ENCODE data around the gene ZNF700. TPM values are rescaled to one million over a fixed set of nuclear protein-coding genes. Genes with fewer than 3 reads are reported as not detected.
"Not testable (repeated sequence)": the region's sequence is repeated elsewhere in the genome, so short reads cannot be mapped to it uniquely, and the experiment has no call there.

Gene ZNF700
- polyA plus RNA-seq, 1 donor = 22.7 TPM

DNA sequence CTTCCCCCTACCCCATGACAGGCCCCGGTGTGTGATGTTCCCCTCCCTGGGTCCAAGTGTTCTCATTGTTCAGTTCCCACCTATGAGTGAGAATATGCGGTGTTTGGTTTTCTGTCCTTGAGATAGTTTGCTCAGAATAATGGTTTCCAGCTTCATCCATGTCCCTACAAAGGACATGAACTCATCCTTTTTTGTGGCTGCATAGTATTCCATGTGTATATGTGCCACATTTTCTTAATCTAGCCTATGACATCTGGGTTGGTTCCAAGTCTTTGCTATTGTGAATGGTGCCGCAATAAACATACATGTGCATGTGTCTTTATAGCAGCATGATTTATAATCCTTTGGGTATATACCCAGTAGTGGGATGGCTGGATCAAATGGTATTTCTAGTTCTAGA, 13.5 kb downstream of the ZNF700 start:
- not testable (repeated sequence) for H3K4me1 ChIP-seq (ENCODE audit: control insufficient read depth, insufficient read depth, low read length); DNase-seq; H3K4me3 ChIP-seq (ENCODE audit: low read length); H3K27me3 ChIP-seq (ENCODE audit: control insufficient read depth, insufficient read depth, low read length); H3K27ac ChIP-seq (ENCODE audit: low read length)
- H3K9me3 ChIP-seq (ENCODE audit: control insufficient read depth, low read depth, low read length) = peaks cover 58% of the 10 kb centered on the region
- peaks cover 14% of the 10 kb centered on the region for H3K36me3 ChIP-seq (ENCODE audit: control insufficient read depth, insufficient read depth, low read length)
- no CpG with 5 or more reads among the region's 3 CpGs for WGBS (ENCODE audit: insufficient coverage, low lambda C conversion rate)

DNA sequence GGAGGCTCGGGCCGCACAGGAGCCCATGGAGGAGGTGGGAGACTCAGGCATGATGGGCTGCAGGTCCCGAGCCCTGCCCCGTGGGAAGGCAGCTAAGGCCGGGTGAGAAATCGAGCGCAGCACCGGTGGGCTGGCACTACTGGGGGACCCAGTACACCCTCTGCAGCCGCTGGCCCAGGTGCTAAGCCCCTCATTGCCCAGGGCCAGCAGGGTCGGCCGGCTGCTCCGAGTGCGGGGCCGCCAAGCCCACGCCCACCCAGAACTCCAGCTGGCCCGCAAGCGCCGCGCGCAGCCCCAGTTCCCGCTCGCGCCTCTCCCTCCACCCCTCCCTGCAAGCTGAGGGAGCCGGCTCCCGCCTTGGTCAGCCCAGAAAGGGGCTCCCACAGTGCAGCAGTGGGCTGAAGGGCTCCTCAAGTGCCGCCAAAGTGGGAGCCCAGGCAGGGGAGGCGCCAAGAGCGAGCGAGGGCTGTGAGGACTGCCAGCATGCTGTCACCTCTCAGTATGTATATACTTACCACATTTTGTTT, 16.5 kb downstream of the ZNF700 start:
- not testable (repeated sequence) for H3K4me3 ChIP-seq (ENCODE audit: low read length); DNase-seq; H3K27ac ChIP-seq (ENCODE audit: low read length); H3K27me3 ChIP-seq (ENCODE audit: control insufficient read depth, insufficient read depth, low read length); H3K4me1 ChIP-seq (ENCODE audit: control insufficient read depth, insufficient read depth, low read length)
- Histone ChIP-seq H3K36me3 (ENCODE audit: control insufficient read depth, insufficient read depth, low read length) (peaks cover 34% of the 10 kb centered on the region), H3K9me3 (ENCODE audit: control insufficient read depth, low read depth, low read length) (peaks cover 67% of the 10 kb centered on the region)
- no CpG with 5 or more reads among the region's 29 CpGs for WGBS (ENCODE audit: insufficient coverage, low lambda C conversion rate)

DNA sequence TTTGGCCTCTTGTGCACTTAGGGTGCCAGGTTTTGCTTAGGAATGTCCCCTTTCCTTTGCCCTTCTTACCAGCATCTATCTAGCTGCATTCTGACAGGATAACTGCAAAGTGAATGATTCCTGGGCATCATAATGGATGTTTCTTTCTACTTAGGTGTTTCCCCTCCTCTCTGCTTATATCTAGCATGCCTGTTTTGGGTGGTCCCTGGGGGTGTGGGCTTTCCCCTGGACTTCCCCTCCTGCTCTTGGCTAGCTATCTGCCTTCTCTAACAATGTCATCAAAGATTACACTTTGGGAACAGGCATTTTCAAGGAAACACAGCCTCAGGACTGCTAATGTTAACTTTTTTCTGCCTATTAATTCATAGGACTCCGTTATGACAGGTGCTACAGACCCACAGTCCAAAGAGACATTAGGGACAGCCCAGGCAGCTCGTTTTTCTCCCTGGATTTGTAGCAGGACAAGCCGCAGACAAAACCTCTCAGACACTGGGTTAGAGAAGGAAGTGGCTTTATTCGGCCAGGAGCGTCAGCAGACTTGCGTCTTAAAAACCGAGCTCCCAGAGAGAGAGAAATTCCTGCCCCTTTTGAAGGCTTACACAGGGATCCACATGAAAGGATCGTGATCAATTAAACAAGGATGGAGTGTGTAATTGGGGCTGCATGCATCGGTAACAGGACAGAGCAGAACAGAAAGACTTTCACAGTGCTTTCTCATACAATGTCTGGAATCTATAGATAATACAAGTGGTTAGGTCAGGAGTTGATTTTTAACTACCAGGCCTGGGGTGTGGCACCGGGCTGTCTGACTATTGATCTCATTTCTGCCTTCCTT, 17.3 kb downstream of the ZNF700 start:
- no peaks in the 10 kb centered on the region for H3K4me1 ChIP-seq (ENCODE audit: control insufficient read depth, insufficient read depth, low read length)
- peaks cover 40% of the 10 kb centered on the region for H3K36me3 ChIP-seq (ENCODE audit: control insufficient read depth, insufficient read depth, low read length)
- no CpG with 5 or more reads among the region's 10 CpGs for WGBS (ENCODE audit: insufficient coverage, low lambda C conversion rate)
- H3K27ac ChIP-seq (ENCODE audit: low read length) = no peak overlapping the region
- peaks cover 70% of the 10 kb centered on the region for H3K9me3 ChIP-seq (ENCODE audit: control insufficient read depth, low read depth, low read length)
- no peaks in the 10 kb centered on the region for H3K27me3 ChIP-seq (ENCODE audit: control insufficient read depth, insufficient read depth, low read length)
- H3K4me3 ChIP-seq (ENCODE audit: low read length) = no peak overlapping the region
- DNase-seq = no peak

DNA sequence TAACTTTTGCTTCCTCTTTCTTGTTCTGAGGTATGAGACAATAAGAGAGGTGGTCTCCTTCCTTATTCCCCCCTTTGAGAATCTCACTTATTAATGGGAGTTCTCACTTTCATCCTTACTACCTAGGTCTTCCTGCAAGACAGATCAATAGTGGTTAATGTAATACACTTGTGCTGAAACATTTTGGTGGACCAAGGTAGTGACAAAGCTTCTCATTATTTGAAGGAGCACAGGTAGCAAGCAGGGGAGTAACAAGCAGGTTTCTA, 17.9 kb downstream of the ZNF700 start:
- Histone ChIP-seq H3K27me3 (ENCODE audit: control insufficient read depth, insufficient read depth, low read length) (no peaks in the 10 kb centered on the region), H3K36me3 (ENCODE audit: control insufficient read depth, insufficient read depth, low read length) (peaks cover 45% of the 10 kb centered on the region), H3K27ac (ENCODE audit: low read length) (no peak overlapping the region), H3K4me3 (ENCODE audit: low read length) (no peak overlapping the region), H3K4me1 (ENCODE audit: control insufficient read depth, insufficient read depth, low read length) (no peaks in the 10 kb centered on the region), H3K9me3 (ENCODE audit: control insufficient read depth, low read depth, low read length) (peaks cover 68% of the 10 kb centered on the region)
- DNase-seq = no peak

DNA sequence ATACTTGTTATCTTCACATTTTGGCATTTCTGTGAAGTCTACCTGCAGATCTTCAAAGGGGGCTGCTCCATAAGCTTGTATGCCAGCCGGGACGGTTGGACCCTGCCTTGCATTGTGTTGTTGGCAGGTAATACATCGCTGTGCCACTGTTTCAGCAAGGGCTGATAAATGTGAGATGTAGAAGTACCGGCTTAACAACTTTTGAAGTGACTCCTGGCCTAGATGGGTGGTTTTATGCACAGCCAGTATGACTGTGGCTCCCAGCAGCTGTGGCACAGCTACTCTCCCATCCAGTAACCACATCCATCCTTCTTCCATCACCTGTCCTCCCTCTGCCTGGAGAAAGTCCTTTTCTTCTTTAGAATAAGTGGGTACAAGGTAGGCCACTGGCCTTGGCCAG, 19.7 kb downstream of the ZNF700 start:
- Histone ChIP-seq H3K4me1 (ENCODE audit: control insufficient read depth, insufficient read depth, low read length) (no peaks in the 10 kb centered on the region), H3K9me3 (ENCODE audit: control insufficient read depth, low read depth, low read length) (peaks cover 65% of the 10 kb centered on the region), H3K4me3 (ENCODE audit: low read length) (no peak overlapping the region), H3K27ac (ENCODE audit: low read length) (no peak overlapping the region), H3K27me3 (ENCODE audit: control insufficient read depth, insufficient read depth, low read length) (no peaks in the 10 kb centered on the region), H3K36me3 (ENCODE audit: control insufficient read depth, insufficient read depth, low read length) (peaks cover 63% of the 10 kb centered on the region)
- no CpG with 5 or more reads among the region's 4 CpGs for WGBS (ENCODE audit: insufficient coverage, low lambda C conversion rate)
- no peak for DNase-seq

DNA sequence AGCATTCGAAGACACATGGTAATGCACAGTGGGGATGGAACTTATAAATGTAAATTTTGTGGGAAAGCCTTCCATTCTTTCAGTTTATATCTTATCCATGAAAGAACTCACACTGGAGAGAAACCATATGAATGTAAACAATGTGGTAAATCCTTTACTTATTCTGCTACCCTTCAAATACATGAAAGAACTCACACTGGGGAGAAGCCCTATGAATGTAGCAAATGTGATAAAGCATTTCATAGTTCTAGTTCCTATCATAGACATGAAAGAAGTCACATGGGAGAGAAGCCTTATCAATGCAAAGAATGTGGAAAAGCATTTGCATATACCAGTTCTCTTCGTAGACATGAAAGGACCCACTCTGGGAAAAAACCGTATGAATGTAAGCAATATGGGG, 23.7 kb downstream of the ZNF700 start:
- 100% methylated on average over 1 of the region's 3 CpGs for whole genome bisulfite sequencing (ENCODE audit: insufficient coverage, low lambda C conversion rate)
- no peaks in the 10 kb centered on the region for H3K27me3 ChIP-seq (ENCODE audit: control insufficient read depth, insufficient read depth, low read length)

DNA sequence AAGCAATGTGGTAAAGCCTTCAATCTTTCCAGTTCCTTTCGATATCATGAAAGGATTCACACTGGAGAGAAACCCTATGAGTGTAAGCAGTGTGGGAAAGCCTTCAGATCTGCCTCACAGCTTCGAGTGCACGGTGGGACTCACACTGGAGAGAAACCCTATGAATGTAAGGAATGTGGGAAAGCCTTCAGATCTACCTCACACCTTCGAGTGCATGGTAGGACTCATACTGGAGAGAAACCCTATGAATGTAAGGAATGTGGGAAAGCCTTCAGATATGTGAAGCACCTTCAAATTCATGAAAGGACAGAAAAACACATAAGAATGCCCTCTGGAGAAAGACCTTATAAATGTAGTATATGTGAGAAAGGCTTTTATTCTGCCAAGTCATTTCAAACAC, 24.3 kb downstream of the ZNF700 start:
- peaks cover 54% of the 10 kb centered on the region for H3K36me3 ChIP-seq (ENCODE audit: control insufficient read depth, insufficient read depth, low read length)
- no peak overlapping the region for H3K4me3 ChIP-seq (ENCODE audit: low read length)
- 100% methylated on average over 1 of the region's 4 CpGs for WGBS (ENCODE audit: insufficient coverage, low lambda C conversion rate)
- DNase-seq = no peak
- no peak overlapping the region for H3K27ac ChIP-seq (ENCODE audit: low read length)
- H3K4me1 ChIP-seq (ENCODE audit: control insufficient read depth, insufficient read depth, low read length) = no peaks in the 10 kb centered on the region
- peaks cover 65% of the 10 kb centered on the region for H3K9me3 ChIP-seq (ENCODE audit: control insufficient read depth, low read depth, low read length)
- H3K27me3 ChIP-seq (ENCODE audit: control insufficient read depth, insufficient read depth, low read length) = no peaks in the 10 kb centered on the region

More for the DNA sequence above, 23.7 kb downstream of the ZNF700 start:
- H3K4me3 ChIP-seq (ENCODE audit: low read length) = no peak overlapping the region
- DNase-seq = no peak
- H3K4me1 ChIP-seq (ENCODE audit: control insufficient read depth, insufficient read depth, low read length) = no peaks in the 10 kb centered on the region
- peaks cover 59% of the 10 kb centered on the region for H3K36me3 ChIP-seq (ENCODE audit: control insufficient read depth, insufficient read depth, low read length)
- no peak overlapping the region for H3K27ac ChIP-seq (ENCODE audit: low read length)
- H3K9me3 ChIP-seq (ENCODE audit: control insufficient read depth, low read depth, low read length) = peaks cover 71% of the 10 kb centered on the region

DNA sequence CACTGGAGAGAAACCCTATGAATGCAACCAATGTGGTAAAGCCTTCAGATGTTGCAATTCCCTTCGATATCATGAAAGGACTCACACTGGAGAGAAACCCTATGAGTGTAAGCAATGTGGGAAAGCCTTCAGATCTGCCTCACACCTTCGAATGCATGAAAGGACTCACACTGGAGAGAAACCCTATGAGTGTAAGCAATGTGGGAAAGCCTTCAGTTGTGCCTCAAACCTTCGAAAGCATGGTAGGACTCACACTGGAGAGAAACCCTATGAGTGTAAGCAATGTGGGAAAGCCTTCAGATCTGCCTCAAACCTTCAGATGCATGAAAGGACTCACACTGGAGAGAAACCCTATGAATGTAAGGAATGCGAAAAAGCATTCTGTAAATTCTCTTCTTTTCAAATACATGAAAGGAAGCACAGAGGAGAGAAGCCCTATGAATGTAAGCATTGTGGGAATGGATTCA, 24.7 kb downstream of the ZNF700 start:
- 100% methylated on average over 1 of the region's 4 CpGs for WGBS (ENCODE audit: insufficient coverage, low lambda C conversion rate)
- peaks cover 53% of the 10 kb centered on the region for H3K36me3 ChIP-seq (ENCODE audit: control insufficient read depth, insufficient read depth, low read length)
- not testable (repeated sequence) for H3K27me3 ChIP-seq (ENCODE audit: control insufficient read depth, insufficient read depth, low read length); H3K4me1 ChIP-seq (ENCODE audit: control insufficient read depth, insufficient read depth, low read length); H3K27ac ChIP-seq (ENCODE audit: low read length); H3K4me3 ChIP-seq (ENCODE audit: low read length); DNase-seq
- peaks cover 64% of the 10 kb centered on the region for H3K9me3 ChIP-seq (ENCODE audit: control insufficient read depth, low read depth, low read length)

DNA sequence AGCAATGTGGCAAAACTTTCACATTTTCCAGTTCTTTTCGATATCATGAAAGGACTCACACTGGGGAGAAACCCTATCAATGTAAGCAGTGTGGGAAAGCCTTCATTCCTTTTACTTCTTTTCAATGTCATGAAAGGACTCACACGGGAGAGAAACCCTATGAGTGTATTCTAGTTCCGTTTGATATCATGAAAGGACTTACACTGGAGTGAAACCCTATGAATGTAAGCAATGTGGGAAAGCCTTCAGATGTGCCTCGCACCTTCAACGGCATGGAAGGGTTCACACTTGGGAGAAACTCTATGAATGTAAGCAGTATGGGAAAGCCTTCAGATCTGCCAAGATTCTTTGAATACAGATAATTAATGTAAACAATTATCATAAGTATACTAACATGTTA, 25.4 kb downstream of the ZNF700 start:
- H3K4me3 ChIP-seq (ENCODE audit: low read length) = no peak overlapping the region
- no peak for DNase-seq
- H3K36me3 ChIP-seq (ENCODE audit: control insufficient read depth, insufficient read depth, low read length) = peaks cover 46% of the 10 kb centered on the region
- H3K27ac ChIP-seq (ENCODE audit: low read length) = no peak overlapping the region
- no peaks in the 10 kb centered on the region for H3K27me3 ChIP-seq (ENCODE audit: control insufficient read depth, insufficient read depth, low read length)
- no peaks in the 10 kb centered on the region for H3K4me1 ChIP-seq (ENCODE audit: control insufficient read depth, insufficient read depth, low read length)
- WGBS (ENCODE audit: insufficient coverage, low lambda C conversion rate) = no CpG with 5 or more reads among the region's 5 CpGs
- H3K9me3 ChIP-seq (ENCODE audit: control insufficient read depth, low read depth, low read length) = peaks cover 65% of the 10 kb centered on the region

DNA sequence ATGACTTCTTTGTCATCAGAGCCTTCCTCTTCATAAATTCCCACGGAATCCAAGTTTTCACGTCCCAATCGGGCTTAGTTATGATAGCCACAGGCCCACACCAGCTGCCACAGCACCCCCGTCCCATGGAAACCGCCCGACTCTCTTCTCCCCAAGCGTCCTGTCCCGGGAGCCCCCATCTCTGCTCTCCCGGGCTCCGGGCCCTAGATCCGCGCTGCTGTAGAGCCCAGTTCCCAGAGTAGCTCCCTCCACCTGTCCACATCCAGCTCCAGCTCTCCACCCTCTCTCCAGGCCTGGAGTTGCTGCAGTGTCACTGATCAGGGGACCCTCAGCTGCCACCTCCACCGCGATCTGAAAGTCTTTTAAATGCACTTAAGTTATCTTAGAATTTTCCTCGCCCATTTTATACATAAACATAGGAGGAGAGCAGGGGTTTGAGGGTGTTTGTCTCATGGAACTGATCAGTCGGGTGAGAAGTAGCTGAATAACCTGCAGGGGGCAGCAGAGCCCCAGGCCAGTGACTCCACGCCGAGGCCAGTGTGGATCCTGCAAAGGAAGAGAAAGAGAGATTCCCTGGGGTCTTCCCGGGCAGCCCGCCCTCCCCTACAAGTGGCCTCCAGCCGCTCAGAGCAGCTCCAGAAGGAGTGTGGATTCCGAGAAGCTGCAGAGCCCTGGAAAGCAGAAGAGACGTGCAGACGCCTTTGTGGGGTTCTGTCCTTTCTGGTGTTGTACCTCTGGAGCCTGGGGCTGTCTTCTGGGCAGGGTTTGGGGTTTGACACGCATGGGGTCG, 38.9 kb downstream of the ZNF700 start:
- H3K36me3 ChIP-seq (ENCODE audit: control insufficient read depth, insufficient read depth, low read length) = no peaks in the 10 kb centered on the region
- no peaks in the 10 kb centered on the region for H3K9me3 ChIP-seq (ENCODE audit: control insufficient read depth, low read depth, low read length)
- peaks cover 7% of the 10 kb centered on the region for H3K4me1 ChIP-seq (ENCODE audit: control insufficient read depth, insufficient read depth, low read length)
- peak; percentile 50 to 61 for DNase-seq
- WGBS (ENCODE audit: insufficient coverage, low lambda C conversion rate) = no CpG with 5 or more reads among the region's 26 CpGs
- no peak overlapping the region for H3K4me3 ChIP-seq (ENCODE audit: low read length)
- H3K27me3 ChIP-seq (ENCODE audit: control insufficient read depth, insufficient read depth, low read length) = no peaks in the 10 kb centered on the region
- H3K27ac ChIP-seq (ENCODE audit: low read length) = peak overlapping the region; percentile 76
